PC-3 (cell line): ENCODE measurements around the gene PCDHA13. TPM values are rescaled to one million over a fixed set of nuclear protein-coding genes. Genes with fewer than 3 reads are reported as not detected.

Experiments used
- ATAC-seq: fragments of 200-7000 bp; cut with Tn5 transposase; 2 replicates; pipeline ENCODE4 v1.9.1; 2020; ENCODE audit warnings: mild to moderate bottlenecking, moderate library complexity
- BruUV-seq: library from RNA; stranded (reverse); fragments of 400-500 nt; replicated peaks from 2 replicates; lab custom pipeline; 2021; lab: Mats Ljungman, UMichigan
- CTCF ChIA-PET: fragments of 300-600 bp; sonication (Branson Sonifier 250); formaldehyde crosslinking; loops from one replicate; lab custom pipeline; 2022; ENCODE audit warnings: antibody characterized with exemption; lab: Charles Lee
- POLR2A ChIA-PET: fragments of 300-600 bp; sonication (Branson Sonifier 250); formaldehyde crosslinking; loops from one replicate; lab custom pipeline; 2022; ENCODE audit warnings: antibody characterized with exemption; ENCODE audit not compliant: unreplicated experiment; lab: Charles Lee
- DNase-seq: peaks from one replicate; pipeline ENCODE4 v3.0.0-alpha.2; 2015
- H2AFZ ChIP-seq: fragments of 300-600 bp; sonication (generic); 2 replicates; pipeline ENCODE4 v1.6.0; 2016; ENCODE audit warnings: antibody characterized with exemption, low read length
- H3F3A ChIP-seq: fragments of 300-600 bp; sonication (generic); one replicate; pipeline ENCODE4 v1.6.0; 2017; ENCODE audit warnings: antibody characterized with exemption, low read length, control low read depth, mild to moderate bottlenecking; ENCODE audit not compliant: unreplicated experiment
- H3K27ac ChIP-seq: fragments of 300-600 bp; sonication (generic); 2 replicates; pipeline ENCODE4 v1.5.1; 2016; ENCODE audit warnings: mild to moderate bottlenecking, low read length
- H3K27me3 ChIP-seq: fragments of 300-600 bp; sonication (generic); 2 replicates; pipeline ENCODE4 v1.6.1; 2016; ENCODE audit warnings: low read length, mixed read lengths
- H3K36me3 ChIP-seq: fragments of 300-600 bp; sonication (generic); 2 replicates; pipeline ENCODE4 v1.6.1; 2016; ENCODE audit warnings: low read depth, mixed run types, low read length, mixed read lengths
- H3K4me1 ChIP-seq: fragments of 300-600 bp; sonication (generic); 2 replicates; pipeline ENCODE4 v1.5.1; 2016; ENCODE audit warnings: low read length; ENCODE audit not compliant: insufficient read depth
- H3K4me2 ChIP-seq: fragments of 300-600 bp; sonication (generic); 2 replicates; pipeline ENCODE4 v1.6.0; 2016; ENCODE audit warnings: low read length
- H3K4me3 ChIP-seq: fragments of 300-600 bp; sonication (generic); 2 replicates; pipeline ENCODE4 v1.5.1; 2016; ENCODE audit warnings: mild to moderate bottlenecking, low read length, mixed read lengths
- H3K79me2 ChIP-seq: fragments of 300-600 bp; sonication (generic); 2 replicates; pipeline ENCODE4 v1.6.1; 2017; ENCODE audit warnings: low read length, mixed read lengths
- H3K9ac ChIP-seq: fragments of 300-600 bp; sonication (generic); 2 replicates; pipeline ENCODE4 v1.6.0; 2016; ENCODE audit warnings: mild to moderate bottlenecking, low read length
- H3K9me2 ChIP-seq: fragments of 300-600 bp; sonication (generic); replicated peaks from 2 replicates; pipeline ENCODE4 v1.6.1; 2016; ENCODE audit warnings: mixed run types, low read length, mixed read lengths
- H3K9me3 ChIP-seq: fragments of 300-600 bp; sonication (generic); 2 replicates; pipeline ENCODE4 v1.6.1; 2016; ENCODE audit warnings: low read length, mixed read lengths
- H4K20me1 ChIP-seq: fragments of 300-600 bp; sonication (generic); 2 replicates; pipeline ENCODE4 v1.6.1; 2016; ENCODE audit warnings: low read length, mixed read lengths
- EZH2 ChIP-seq: fragments of 300-600 bp; sonication (generic); IDR thresholded peaks from one replicate; pipeline ENCODE4 v1.6.1; 2017; ENCODE audit warnings: antibody characterized with exemption, mild to moderate bottlenecking, low read length; ENCODE audit not compliant: unreplicated experiment
- EZH2phosphoT487 ChIP-seq: fragments of 300-600 bp; sonication (generic); IDR thresholded peaks from 2 replicates; pipeline ENCODE4 v1.6.1; 2018; ENCODE audit warnings: mild to moderate bottlenecking, antibody characterized with exemption, low read length, borderline replicate concordance
- intact Hi-C: fragments of 100-400 bp; cut with micrococcal nuclease; formaldehyde crosslinking; loops from 2 replicates; pipeline ENCODE4 v1.9.0; 2023
- total RNA-seq: library from RNA; depleted of rRNA; stranded (reverse); fragments of >200 nt; gene quantifications from 2 replicates; pipeline ENCODE4 v1.2.3, GENCODE V29; 2014
- TF ChIP-seq, protein P1 (sequence below): fragments of 300-600 bp; sonication (generic); conservative IDR thresholded peaks from 2 replicates; pipeline ENCODE4 v1.5.1; 2017; ENCODE audit warnings: antibody characterized with exemption, low read depth, mild to moderate bottlenecking, low read length

The PCDHA13 gene
- total RNA-seq, 1 experiment from 2014 or later: 3.2 TPM

DNA sequence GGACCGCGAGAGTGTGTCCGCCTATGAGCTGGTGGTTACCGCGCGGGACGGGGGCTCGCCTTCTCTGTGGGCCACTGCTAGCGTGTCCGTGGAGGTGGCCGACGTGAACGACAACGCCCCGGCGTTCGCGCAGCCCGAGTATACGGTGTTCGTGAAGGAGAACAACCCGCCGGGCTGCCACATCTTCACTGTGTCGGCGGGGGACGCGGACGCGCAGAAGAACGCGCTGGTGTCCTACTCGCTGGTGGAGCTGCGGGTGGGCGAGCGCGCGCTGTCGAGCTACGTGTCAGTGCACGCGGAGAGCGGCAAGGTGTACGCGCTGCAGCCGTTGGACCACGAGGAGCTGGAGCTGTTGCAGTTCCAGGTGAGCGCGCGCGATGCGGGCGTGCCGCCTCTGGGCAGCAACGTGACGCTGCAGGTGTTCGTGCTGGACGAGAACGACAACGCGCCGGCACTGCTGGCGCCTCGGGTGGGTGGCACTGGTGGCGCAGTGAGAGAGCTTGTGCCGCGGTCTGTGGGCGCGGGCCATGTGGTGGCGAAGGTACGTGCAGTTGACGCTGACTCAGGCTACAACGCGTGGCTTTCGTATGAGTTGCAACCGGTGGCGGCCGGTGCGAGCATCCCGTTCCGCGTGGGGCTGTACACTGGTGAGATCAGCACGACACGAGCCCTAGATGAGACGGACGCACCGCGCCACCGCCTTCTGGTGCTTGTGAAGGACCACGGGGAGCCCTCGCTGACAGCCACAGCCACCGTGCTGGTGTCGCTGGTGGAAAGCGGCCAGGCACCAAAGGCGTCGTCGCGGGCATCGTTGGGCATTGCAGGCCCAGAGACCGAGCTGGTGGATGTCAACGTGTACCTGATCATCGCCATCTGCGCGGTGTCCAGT lies 46.1 kb upstream of the PCDHA13 start:
- CTCF ChIA-PET: no interaction called here
- no peak overlapping the region for H2AFZ ChIP-seq
- TF ChIP-seq, protein P1, sequence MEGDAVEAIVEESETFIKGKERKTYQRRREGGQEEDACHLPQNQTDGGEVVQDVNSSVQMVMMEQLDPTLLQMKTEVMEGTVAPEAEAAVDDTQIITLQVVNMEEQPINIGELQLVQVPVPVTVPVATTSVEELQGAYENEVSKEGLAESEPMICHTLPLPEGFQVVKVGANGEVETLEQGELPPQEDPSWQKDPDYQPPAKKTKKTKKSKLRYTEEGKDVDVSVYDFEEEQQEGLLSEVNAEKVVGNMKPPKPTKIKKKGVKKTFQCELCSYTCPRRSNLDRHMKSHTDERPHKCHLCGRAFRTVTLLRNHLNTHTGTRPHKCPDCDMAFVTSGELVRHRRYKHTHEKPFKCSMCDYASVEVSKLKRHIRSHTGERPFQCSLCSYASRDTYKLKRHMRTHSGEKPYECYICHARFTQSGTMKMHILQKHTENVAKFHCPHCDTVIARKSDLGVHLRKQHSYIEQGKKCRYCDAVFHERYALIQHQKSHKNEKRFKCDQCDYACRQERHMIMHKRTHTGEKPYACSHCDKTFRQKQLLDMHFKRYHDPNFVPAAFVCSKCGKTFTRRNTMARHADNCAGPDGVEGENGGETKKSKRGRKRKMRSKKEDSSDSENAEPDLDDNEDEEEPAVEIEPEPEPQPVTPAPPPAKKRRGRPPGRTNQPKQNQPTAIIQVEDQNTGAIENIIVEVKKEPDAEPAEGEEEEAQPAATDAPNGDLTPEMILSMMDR: no peak
- TF ChIP-seq EZH2phosphoT487 (no peak), EZH2 (no peak)
- no peaks in the 10 kb centered on the region for H3F3A ChIP-seq
- H3K9me3 ChIP-seq: no peaks in the 10 kb centered on the region
- H3K79me2 ChIP-seq: no peaks in the 10 kb centered on the region
- no TSS peak for BruUV-seq
- H3K4me3 ChIP-seq: no peak overlapping the region
- H3K36me3 ChIP-seq: no peaks in the 10 kb centered on the region
- no peak for ATAC-seq
- intact Hi-C loops: no loop called here
- no peak for DNase-seq
- H4K20me1 ChIP-seq: no peaks in the 10 kb centered on the region
- H3K4me1 ChIP-seq: no peaks in the 10 kb centered on the region
- no peaks in the 10 kb centered on the region for H3K9me2 ChIP-seq
- H3K9ac ChIP-seq: no peak overlapping the region
- no peaks in the 10 kb centered on the region for H3K27me3 ChIP-seq
- no peak overlapping the region for H3K4me2 ChIP-seq
- H3K27ac ChIP-seq: no peak overlapping the region
- POLR2A ChIA-PET: no interaction called here

DNA sequence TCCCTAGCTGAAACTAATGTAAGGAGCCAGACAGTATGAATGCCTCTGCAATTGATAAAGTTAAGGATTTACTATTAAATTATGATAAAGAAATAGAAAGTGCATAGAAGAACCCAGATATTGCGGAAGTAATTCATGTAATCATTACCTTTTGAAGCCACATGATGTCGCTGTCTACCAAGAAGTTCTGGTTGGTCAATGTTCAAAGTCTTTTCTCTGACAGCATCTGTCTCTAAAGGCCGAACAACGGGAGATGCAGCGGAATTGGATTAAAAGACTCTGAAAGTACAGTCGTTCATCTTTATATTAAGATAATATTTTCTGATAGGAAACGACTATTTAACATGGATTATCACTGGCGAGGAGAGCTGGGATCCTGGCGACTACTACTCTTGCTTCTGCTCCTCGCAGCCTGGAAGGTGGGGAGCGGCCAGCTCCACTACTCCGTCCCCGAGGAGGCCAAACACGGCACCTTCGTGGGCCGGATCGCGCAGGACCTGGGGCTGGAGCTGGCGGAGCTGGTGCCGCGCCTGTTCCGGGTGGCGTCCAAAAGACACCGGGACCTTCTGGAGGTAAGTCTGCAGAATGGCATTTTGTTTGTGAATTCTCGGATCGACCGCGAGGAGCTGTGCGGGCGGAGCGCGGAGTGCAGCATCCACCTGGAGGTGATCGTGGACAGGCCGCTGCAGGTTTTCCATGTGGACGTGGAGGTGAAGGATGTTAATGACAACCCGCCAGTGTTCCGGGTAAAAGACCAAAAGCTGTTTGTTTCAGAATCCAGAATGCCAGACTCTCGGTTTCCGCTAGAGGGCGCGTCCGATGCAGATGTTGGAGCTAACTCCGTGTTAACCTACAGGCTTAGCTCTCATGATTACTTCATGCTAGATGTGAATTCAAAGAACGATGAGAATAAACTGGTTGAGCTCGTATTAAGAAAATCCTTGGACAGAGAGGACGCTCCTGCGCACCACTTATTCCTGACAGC lies 40.7 kb upstream of the PCDHA13 start, which contains the start of gene PCDHA8:
Gene PCDHA8 (plus strand): TSS at position 210 of the 985 bp plus-strand sequence. CDS start 135 bp downstream, at position 345.
- ATAC-seq (peak; percentile 92), DNase-seq (peak; percentile 73)
- Histone ChIP-seq H3F3A (no peaks in the 10 kb centered on the region), H3K27ac (no peak within 1 kb of the TSS), H3K36me3 (no peaks in the 10 kb centered on the region), H3K4me2 (peak within 1 kb of the TSS; percentile 91), H3K9me3 (no peaks in the 10 kb centered on the region), H2AFZ (peak within 1 kb of the TSS; percentile 93), H3K4me1 (no peaks in the 10 kb centered on the region), H4K20me1 (no peaks in the 10 kb centered on the region), H3K4me3 (peak within 1 kb of the TSS; percentile 74), H3K9ac (peak within 1 kb of the TSS; percentile 44; the same call in 1 of the 2 replicates), H3K9me2 (no peaks in the 10 kb centered on the region), H3K27me3 (no peaks in the 10 kb centered on the region), H3K79me2 (no peaks in the 10 kb centered on the region)
- TF ChIP-seq EZH2phosphoT487 (no peak), EZH2 (no peak)
- TF ChIP-seq, protein P1: peak; percentile 69
- ChIA-PET CTCF (interaction anchor here (0.5 to 1.5 kb wide), 13 partner anchors 20 to 1798 kb away, joined by 3 to 34 read pairs (median 4); partner anchors contain the start of genes PCDHA5 and PCDHB1), POLR2A (interaction anchor here (0.6 to 0.7 kb wide), 2 partner anchors 157 to 556 kb away, joined by 3 to 7 read pairs; no protein-coding TSS in a partner anchor)
- no TSS peak for BruUV-seq
- intact Hi-C loops: loop anchor here (1.0 to 10.0 kb wide), 5 partner anchors 34 to 724 kb away; partner anchors contain the start of genes PCDHA12, PCDHA13 and PCDHA4
